IPS-18c (cell line): Measurements from ENCODE around the gene NEK8.

ENCODE experiments used
- H3K4me3 ChIP-seq: 2 replicates; pipeline ENCODE4 v1.7.0; 2013; ENCODE audit warnings: low read depth, mild to moderate bottlenecking, low read length, moderate library complexity; ENCODE audit not compliant: insufficient read depth
- H3K9me3 ChIP-seq: one replicate; pipeline ENCODE4 v1.6.1; 2013; ENCODE audit warnings: mild to moderate bottlenecking, low read length, moderate library complexity; ENCODE audit not compliant: control insufficient read depth, insufficient read depth

The NEK8 gene

GRCh38 chr17:28737770-28738679 is 9.4 kb downstream of the NEK8 start:
- Histone ChIP-seq H3K4me3 (no peak overlapping the region), H3K9me3 (no peaks in the 10 kb centered on the region)

DNA sequence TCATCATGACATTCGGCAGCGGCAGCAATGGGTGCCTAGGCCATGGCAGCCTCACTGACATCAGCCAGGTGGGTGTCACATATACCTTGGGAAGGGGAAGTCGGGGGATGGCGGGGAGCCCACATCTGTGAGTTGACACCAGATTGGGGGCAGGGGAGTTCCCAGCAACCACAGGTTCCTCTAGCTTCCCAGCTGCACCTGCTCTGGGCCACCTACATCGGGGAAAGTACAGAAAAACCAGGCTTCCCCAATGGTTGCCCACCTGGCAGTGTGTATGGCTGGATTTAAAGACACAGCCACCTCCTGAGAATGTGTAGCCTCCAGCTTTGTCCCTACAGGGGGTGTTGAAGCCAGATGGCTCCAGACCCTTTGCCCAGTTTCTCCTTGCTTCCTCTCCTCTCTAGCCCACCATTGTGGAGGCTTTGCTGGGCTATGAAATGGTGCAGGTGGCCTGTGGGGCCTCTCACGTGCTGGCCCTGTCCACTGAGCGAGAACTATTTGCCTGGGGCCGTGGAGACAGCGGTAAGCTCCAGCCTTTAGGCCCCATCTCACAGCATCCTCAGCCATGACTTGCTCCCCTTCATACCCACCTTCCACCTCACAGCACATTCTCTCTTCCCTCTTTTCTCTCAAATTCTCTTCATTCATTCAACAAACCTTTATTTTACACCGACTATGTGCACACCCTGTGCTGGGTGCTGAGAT is 10.2 kb downstream of the NEK8 start:
- H3K4me3 ChIP-seq = no peak overlapping the region
- H3K9me3 ChIP-seq = no peaks in the 10 kb centered on the region

DNA sequence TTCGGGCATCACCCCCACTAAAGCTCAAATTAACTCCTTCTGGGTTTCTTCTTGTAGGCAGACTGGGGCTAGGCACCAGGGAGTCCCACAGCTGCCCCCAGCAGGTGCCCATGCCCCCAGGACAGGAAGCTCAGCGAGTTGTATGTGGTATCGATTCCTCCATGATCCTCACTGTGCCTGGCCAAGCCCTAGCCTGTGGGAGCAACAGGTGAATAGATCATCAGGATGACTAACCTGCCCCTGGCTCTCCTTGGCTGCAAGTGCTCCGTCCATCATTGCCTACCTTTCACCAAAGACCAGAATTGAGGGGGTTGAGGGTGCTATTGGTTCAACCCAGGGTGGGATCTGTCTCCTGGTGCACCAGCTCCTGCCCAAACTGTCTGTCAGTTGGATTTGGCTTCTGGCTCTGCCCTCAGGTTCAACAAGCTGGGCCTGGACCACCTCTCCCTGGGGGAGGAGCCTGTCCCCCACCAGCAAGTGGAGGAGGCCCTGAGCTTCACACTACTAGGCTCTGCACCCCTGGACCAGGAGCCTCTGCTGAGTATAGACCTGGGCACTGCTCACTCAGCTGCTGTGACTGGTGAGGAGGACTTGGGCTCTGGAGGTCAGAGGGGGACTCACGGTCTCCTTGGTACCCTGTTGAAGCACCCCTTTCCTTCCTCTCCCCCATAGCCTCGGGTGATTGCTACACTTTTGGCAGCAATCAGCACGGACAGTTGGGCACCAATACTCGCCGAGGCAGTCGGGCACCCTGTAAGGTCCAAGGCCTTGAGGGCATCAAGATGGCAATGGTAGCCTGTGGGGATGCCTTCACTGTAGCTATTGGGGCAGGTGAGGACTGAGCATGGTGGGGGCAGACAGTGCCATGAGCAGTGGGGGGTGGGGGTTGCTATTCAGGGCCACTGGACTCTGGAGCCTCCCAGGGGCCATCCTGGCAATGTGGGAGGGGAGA is 12.1 kb downstream of the NEK8 start:
- H3K9me3 ChIP-seq = no peaks in the 10 kb centered on the region
- H3K4me3 ChIP-seq = no peak overlapping the region

GRCh38 chr17:28741358-28742349 is 13.1 kb downstream of the NEK8 start:
- H3K4me3 ChIP-seq = no peak overlapping the region
- H3K9me3 ChIP-seq = no peaks in the 10 kb centered on the region

DNA sequence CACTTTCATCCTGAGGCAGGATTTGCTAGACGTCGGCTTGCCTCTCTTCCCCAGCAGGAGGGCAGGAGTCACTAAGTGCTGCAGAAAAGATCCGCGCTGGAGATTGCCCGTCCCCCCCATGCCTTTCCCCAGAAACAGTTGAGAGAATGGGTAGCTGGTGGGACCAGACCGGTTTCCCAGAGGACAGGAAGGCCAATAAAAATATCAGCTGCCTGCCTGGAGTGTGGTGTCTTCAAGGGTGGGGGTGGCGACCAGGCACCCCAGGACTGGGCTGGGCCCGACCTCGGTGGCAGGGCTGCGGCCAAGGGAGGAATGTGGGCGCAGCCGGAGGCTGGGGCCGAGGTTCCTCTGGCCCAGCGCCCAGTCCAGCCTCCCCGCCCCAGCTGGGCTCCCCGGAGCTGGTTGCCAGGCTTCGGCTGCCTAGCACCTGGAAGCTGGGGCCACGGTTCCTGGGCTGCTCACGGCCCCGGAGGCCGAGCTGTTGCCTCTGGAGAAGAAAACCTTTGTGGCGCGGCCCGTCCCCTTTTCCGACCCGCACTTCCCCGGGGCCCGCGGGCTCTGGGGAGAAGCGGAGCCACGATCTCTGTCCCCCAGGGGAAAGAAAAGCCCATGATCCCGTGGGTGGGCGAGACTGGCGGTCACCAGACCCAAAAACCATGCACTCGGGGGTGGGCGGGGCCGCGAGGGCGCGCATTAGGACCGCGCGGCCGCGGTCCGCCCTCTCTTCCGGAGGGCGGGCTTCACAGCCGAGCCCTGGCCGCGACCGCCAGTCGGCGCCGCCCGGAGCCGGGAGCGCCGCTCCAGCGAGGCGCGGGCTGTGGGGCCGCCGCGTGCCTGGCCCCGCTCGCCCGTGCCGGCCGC is 14.9 kb downstream of the NEK8 start, which contains the start of gene TRAF4:
TSS of gene TRAF4 (plus strand) at position 769 of the 861 bp plus-strand sequence. CDS start 102 bp downstream, outside the sequence.
- Histone ChIP-seq H3K4me3 (peak within 1 kb of the TSS; percentile 84), H3K9me3 (no peaks in the 10 kb centered on the region)

- H3K4me3 ChIP-seq = peak overlapping the region; percentile 74
- H3K9me3 ChIP-seq = no peaks in the 10 kb centered on the region
These were observed 15.8 kb downstream of the NEK8 start for GRCh38 chr17:28744104-28744971.

DNA sequence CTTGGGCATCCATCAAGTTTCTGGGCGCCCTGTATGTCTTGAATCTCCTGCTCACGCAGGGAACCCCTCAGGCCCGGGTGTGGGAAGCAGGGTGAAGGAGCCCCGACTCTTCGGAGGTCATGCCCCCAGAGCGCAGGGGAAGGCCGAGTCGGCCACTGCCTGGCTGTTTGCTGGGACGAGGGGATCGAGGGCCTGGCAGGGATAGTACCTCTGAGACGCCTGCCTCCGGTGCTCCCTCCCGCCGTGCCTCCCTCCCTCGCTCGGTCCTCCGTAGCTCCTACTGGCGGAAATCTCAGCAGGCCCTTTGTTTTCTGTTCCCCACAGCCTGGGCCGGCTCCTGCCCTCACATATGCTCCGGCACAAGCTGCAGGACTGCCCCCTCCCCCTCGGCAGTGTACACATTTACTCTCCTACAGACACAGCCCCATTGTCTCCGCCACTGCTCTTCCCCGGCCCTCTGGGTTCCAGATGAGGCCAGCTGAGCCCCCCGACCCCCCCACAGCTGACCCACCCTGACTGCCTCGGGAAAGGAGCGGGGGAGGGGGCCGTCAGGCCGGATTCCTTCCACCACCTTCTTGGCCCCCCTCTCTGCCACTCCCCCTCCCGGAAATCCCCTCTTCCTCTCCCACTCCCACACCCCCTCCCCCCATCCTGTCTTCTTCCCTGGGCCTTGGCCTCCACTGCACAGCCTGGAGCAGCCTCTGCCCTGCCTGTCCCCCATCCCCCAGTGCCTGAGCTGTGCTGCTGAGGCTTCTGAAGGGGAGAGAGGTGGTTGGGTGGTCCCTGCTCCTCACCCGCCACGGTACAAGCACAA is 16.6 kb downstream of the NEK8 start:
- H3K4me3 ChIP-seq = peak overlapping the region; percentile 74
- H3K9me3 ChIP-seq = no peaks in the 10 kb centered on the region

DNA sequence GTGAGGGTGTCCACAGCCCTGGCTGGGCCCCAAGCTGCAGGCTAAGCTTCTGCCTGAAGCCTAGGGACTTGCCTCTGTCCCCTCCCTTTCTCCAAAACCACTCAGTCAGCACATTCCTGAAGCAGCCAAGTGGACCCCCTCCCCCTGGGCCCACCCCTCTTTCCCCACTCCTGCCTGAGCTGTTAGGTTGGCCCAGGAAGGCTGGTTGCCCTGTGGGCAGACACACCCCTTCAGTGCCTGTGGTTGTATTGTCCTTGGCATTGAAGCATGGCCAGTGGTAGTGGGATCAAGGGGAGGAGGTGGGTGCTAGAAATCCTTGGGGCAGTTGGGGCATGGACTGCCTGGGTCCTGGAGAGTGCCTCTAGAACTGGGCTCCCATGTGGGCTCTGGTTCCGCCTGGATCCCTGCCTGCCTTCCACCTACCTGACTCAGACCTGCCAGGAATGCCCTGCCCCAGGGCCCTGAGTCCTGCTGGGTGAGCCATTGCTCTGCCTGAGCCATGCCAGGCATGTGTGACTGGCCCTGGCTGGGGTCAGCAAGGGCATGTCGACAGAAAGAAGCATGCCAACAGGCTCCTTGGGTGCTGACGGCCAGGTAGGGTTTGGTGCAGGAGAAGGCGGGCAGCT is 17.3 kb downstream of the NEK8 start:
- H3K4me3 ChIP-seq = peak overlapping the region; percentile 74
- H3K9me3 ChIP-seq = no peaks in the 10 kb centered on the region

DNA sequence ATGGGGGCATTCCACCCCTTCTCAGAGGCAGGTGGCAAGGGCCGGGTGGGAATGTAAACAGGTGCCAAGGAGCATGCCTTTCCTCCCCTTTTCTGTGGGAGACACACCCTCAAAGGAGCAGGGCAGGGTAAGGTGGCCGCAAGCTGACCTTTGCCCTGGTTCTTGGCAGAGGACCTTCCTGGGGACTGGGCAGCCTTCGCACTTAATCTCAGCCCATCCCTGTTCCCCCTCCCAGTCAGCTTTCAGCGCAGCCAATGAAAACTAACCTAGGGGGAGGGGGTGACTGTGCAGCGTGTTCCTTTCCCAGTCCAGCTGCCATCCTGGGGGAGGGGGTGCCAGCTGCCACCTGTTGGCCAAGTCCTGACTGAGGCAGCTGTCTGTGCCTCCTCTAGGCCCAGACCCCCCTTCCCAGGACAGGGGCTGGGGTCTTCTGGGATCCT is 18.0 kb downstream of the NEK8 start:
- Histone ChIP-seq H3K4me3 (peak overlapping the region; percentile 74), H3K9me3 (no peaks in the 10 kb centered on the region)

DNA sequence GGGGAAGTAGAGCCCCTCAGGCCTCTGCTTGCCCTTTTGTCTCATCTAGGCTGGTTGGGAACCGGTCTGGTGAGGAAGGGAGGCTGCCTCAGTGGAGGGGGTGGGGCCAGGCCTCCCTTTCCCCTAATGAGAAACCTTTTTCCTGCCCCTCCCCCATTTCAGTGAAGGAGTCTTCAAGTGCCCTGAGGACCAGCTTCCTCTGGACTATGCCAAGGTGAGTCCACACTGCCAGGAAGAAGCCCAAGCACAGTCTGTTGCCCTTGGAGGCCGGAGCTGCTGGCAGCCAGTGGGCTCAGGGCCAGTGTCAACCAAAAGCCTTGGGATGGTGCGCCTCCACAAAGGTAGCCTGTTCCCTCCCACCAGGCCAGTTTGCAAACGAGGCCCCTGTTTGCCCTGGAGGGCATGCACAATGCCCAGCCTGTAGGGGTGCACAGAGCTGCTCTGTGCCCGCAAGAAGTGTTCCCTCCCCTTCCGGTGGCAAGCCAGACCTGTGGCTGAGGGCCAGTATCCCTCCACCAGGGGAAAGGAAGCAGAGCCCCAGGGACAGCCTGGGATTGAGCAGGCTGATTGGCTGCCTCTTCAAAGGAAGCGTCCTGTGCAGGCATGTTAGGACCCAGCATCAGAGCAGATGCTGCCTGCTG is 18.6 kb downstream of the NEK8 start:
- no peaks in the 10 kb centered on the region for H3K9me3 ChIP-seq
- H3K4me3 ChIP-seq = peak overlapping the region; percentile 74

DNA sequence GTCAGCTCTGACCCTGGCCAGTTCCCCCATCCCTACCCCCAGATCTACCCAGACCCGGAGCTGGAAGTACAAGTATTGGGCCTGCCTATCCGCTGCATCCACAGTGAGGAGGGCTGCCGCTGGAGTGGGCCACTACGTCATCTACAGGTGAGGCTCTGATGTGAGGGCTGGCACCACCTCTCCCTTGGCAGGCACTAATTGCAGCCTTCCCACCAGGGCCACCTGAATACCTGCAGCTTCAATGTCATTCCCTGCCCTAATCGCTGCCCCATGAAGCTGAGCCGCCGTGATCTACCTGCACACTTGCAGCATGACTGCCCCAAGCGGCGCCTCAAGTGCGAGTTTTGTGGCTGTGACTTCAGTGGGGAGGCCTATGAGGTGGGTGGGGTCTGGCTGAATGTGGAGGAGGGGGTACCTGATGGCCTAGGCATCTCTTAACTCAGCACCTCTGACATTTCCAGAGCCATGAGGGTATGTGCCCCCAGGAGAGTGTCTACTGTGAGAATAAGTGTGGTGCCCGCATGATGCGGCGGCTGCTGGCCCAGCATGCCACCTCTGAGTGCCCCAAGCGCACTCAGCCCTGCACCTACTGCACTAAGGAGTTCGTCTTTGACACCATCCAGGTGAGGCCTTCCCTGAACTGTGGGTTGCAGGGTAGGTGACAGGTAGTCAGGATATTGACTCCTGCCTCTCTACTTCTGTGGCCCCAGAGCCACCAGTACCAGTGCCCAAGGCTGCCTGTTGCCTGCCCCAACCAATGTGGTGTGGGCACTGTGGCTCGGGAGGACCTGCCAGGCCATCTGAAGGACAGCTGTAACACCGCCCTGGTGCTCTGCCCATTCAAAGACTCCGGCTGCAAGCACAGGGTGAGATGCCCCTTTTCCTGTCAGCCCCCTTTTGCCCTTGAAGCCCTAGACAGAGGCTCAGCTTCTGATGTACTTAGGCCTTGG is 19.5 kb downstream of the NEK8 start:
- Histone ChIP-seq H3K9me3 (no peaks in the 10 kb centered on the region), H3K4me3 (no peak overlapping the region)

DNA sequence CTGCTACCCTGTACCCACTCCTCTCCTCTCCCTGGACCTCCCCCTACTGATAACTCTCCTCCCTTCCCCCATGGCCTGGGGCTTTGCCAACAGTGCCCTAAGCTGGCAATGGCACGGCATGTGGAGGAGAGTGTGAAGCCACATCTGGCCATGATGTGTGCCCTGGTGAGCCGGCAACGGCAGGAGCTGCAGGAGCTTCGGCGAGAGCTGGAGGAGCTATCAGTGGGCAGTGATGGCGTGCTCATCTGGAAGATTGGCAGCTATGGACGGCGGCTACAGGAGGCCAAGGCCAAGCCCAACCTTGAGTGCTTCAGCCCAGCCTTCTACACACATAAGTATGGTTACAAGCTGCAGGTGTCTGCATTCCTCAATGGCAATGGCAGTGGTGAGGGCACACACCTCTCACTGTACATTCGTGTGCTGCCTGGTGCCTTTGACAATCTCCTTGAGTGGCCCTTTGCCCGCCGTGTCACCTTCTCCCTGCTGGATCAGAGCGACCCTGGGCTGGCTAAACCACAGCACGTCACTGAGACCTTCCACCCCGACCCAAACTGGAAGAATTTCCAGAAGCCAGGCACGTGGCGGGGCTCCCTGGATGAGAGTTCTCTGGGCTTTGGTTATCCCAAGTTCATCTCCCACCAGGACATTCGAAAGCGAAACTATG is 20.4 kb downstream of the NEK8 start:
- H3K9me3 ChIP-seq = no peaks in the 10 kb centered on the region
- H3K4me3 ChIP-seq = no peak overlapping the region
